Retinal pigment epithelial cell (primary cell): ENCODE data around the gene FANCI.

Source experiments
- DNase-seq: peaks from one replicate; pipeline ENCODE4 v3.0.0-alpha.2; 2010; ENCODE audit warnings: low read depth
- H3K4me3 ChIP-seq: 2 replicates; pipeline ENCODE4 v1.5.1; 2011; ENCODE audit warnings: mild to moderate bottlenecking, low read length, control low read depth, moderate library complexity
- CTCF ChIP-seq: conservative IDR thresholded peaks from 2 replicates; pipeline ENCODE4 v1.5.1; 2011; ENCODE audit warnings: low read depth, low read length, control low read depth, inconsistent platforms

Gene FANCI

GRCh38 chr15:89198934-89199333, 44.8 kb upstream of the FANCI start:
- no peak for DNase-seq
- no peak overlapping the region for H3K4me3 ChIP-seq
- no peak for TF ChIP-seq CTCF

- no peak for DNase-seq
Observed at GRCh38 chr15:89199746-89200145, 44.0 kb upstream of the FANCI start.

GRCh38 chr15:89200182-89200581, 43.6 kb upstream of the FANCI start:
- DNase-seq, result no peak
- no peak for TF ChIP-seq CTCF
- no peak overlapping the region for H3K4me3 ChIP-seq

More at GRCh38 chr15:89199746-89200145, 44.0 kb upstream of the FANCI start:
- no peak for TF ChIP-seq CTCF
- H3K4me3 ChIP-seq, result no peak overlapping the region

GRCh38 chr15:89201465-89202005, 42.2 kb upstream of the FANCI start:
- TF ChIP-seq CTCF, result no peak
- DNase-seq, result no peak
- no peak overlapping the region for H3K4me3 ChIP-seq

GRCh38 chr15:89203705-89204273, 40.0 kb upstream of the FANCI start:
- no peak for TF ChIP-seq CTCF
- no peak for DNase-seq
- H3K4me3 ChIP-seq, result no peak overlapping the region

GRCh38 chr15:89205991-89206585, 37.7 kb upstream of the FANCI start:
- H3K4me3 ChIP-seq, result no peak overlapping the region
- no peak for TF ChIP-seq CTCF

GRCh38 chr15:89206908-89207331, 36.9 kb upstream of the FANCI start:
- TF ChIP-seq CTCF, result peak; percentile 99
- H3K4me3 ChIP-seq, result no peak overlapping the region
- DNase-seq, result peak; percentile 17

More at GRCh38 chr15:89205991-89206585, 37.7 kb upstream of the FANCI start:
- no peak for DNase-seq
